HG02642 (cell line): Measurements from ENCODE around the gene TNFRSF18.

Source experiments
- ATAC-seq: cut with Tn5 transposase; IDR thresholded peaks from one replicate; pipeline ENCODE4 v1.9.1; 2021; ENCODE audit warnings: mild to moderate bottlenecking; ENCODE audit not compliant: unreplicated experiment, poor library complexity

TNFRSF18 gene

DNA sequence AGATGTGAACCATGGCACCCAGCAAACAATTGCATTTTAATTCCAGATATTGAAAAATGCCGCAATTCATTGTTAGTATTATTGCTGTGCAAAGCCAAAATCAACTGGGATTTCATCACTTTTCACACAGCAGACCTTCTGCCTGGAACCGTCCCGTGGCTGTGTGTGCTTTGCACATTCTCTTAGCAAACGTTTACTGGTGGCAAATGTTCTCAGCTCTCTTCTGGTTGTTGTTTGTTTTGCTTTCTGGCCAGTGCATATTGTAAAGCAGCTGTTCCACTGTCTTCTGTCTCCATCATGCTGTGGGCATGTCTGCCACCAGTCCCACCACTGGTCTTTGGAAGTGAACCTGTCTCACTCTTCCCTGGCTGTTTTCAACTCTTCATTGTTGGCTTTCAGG, 52.5 kb downstream of the TNFRSF18 start:
- ATAC-seq = no peak
